GM23338 (cell line): ENCODE results near the gene AGAP1. TPM values are rescaled to one million over a fixed set of nuclear protein-coding genes. Genes with fewer than 3 reads are reported as not detected.
A peak's percentile ranks its signal among the peaks of the same experiment; 100 is the strongest.

Source experiments
- ATAC-seq: fragments of 200-7000 bp; cut with Tn5 transposase; 3 replicates; pipeline ENCODE4 v1.9.1; 2020
- DNase-seq: peaks from one replicate; pipeline ENCODE4 v3.0.0-alpha.2; 2015; ENCODE audit warnings: low spot score
- H2AFZ ChIP-seq: fragments of 200-600 bp; sonication (generic); 2 replicates; pipeline ENCODE4 v1.8.0; 2016; ENCODE audit warnings: antibody characterized with exemption, mild to moderate bottlenecking, moderate library complexity
- H3F3A ChIP-seq: fragments of 200-600 bp; sonication (generic); replicated peaks from 2 replicates; pipeline ENCODE4 v1.8.0; 2017; ENCODE audit warnings: antibody characterized with exemption, mixed run types, low read depth
- H3K27ac ChIP-seq: fragments of 200-600 bp; sonication (generic); 2 replicates; pipeline ENCODE4 v1.6.1; 2016; ENCODE audit warnings: low read depth
- H3K27me3 ChIP-seq: fragments of 200-600 bp; sonication (generic); 2 replicates; pipeline ENCODE4 v1.8.0; 2016; ENCODE audit warnings: mild to moderate bottlenecking, mixed run types, moderate library complexity; ENCODE audit not compliant: insufficient read depth
- H3K36me3 ChIP-seq: fragments of 200-600 bp; sonication (generic); 2 replicates; pipeline ENCODE4 v1.8.0; 2016; ENCODE audit warnings: mild to moderate bottlenecking; ENCODE audit not compliant: insufficient read depth
- H3K4me1 ChIP-seq: fragments of 200-600 bp; sonication (generic); 2 replicates; pipeline ENCODE4 v1.8.0; 2016; ENCODE audit warnings: mild to moderate bottlenecking, moderate library complexity; ENCODE audit not compliant: insufficient read depth
- H3K4me2 ChIP-seq: fragments of 200-600 bp; sonication (generic); 2 replicates; pipeline ENCODE4 v1.7.1; 2017; ENCODE audit warnings: mixed run types
- H3K4me3 ChIP-seq: fragments of 200-600 bp; sonication (generic); 2 replicates; pipeline ENCODE4 v1.6.1; 2016; ENCODE audit warnings: mixed run types
- H3K79me2 ChIP-seq: fragments of 200-600 bp; sonication (generic); replicated peaks from 2 replicates; pipeline ENCODE4 v1.8.0; 2017; ENCODE audit warnings: mild to moderate bottlenecking; ENCODE audit not compliant: insufficient read depth
- H3K9me2 ChIP-seq: fragments of 200-600 bp; sonication (generic); 2 replicates; pipeline ENCODE4 v1.8.0; 2017; ENCODE audit not compliant: insufficient read depth
- H4K20me1 ChIP-seq: fragments of 200-600 bp; sonication (generic); replicated peaks from 2 replicates; pipeline ENCODE4 v1.8.0; 2017; ENCODE audit warnings: mild to moderate bottlenecking; ENCODE audit not compliant: insufficient read depth
- H3K27ac Mint-ChIP-seq: 2 replicates; pipeline ENCODE4 v1.8.0; 2020; ENCODE audit warnings: inconsistent platforms, mild to moderate bottlenecking, moderate library complexity, mixed read lengths
- H3K27me3 Mint-ChIP-seq: 3 replicates; pipeline ENCODE4 v1.8.0; 2022; ENCODE audit warnings: low read depth, mild to moderate bottlenecking, moderate library complexity, mixed read lengths, inconsistent platforms; ENCODE audit not compliant: insufficient read depth, poor library complexity
- H3K36me3 Mint-ChIP-seq: 3 replicates; pipeline ENCODE4 v1.8.0; 2021; ENCODE audit warnings: low read depth, mild to moderate bottlenecking, inconsistent platforms, moderate library complexity, mixed read lengths
- H3K4me1 Mint-ChIP-seq: 3 replicates; pipeline ENCODE4 v1.8.0; 2020; ENCODE audit warnings: mild to moderate bottlenecking, inconsistent platforms, mixed read lengths
- H3K4me3 Mint-ChIP-seq: 3 replicates; pipeline ENCODE4 v1.8.0; 2021; ENCODE audit warnings: moderate library complexity, mild to moderate bottlenecking, inconsistent platforms, mixed read lengths
- H3K9me3 Mint-ChIP-seq: 3 replicates; pipeline ENCODE4 v1.8.0; 2020; ENCODE audit warnings: moderate library complexity, mild to moderate bottlenecking, inconsistent platforms, mixed read lengths
- CREB1 ChIP-seq: fragments of 250-450 bp; sonication (Bioruptor Pico); IDR thresholded peaks from 2 replicates; pipeline ENCODE4 v1.5.0; 2020; ENCODE audit warnings: low read depth, mild to moderate bottlenecking, moderate library complexity
- CTCF ChIP-seq, 2 experiments: fragments of 200-600 bp in 1 of 2; sonication (generic) in 1 of 2; conservative IDR thresholded peaks; 2 replicates each; pipeline versions ENCODE4 v1.5.1 to v1.6.1; 2016 to 2017; ENCODE audit warnings: antibody characterized with exemption in 2 of 2, low read depth in 2 of 2, mild to moderate bottlenecking in 2 of 2, moderate library complexity in 1 of 2
- EZH2 ChIP-seq: fragments of 200-600 bp; sonication (generic); IDR thresholded peaks from one replicate; pipeline ENCODE4 v1.8.0; 2017; ENCODE audit warnings: antibody characterized with exemption, mild to moderate bottlenecking, low read depth; ENCODE audit not compliant: unreplicated experiment
- EZH2phosphoT487 ChIP-seq: fragments of 200-600 bp; sonication (generic); IDR thresholded peaks from one replicate; pipeline ENCODE4 v1.8.1; 2018; ENCODE audit warnings: antibody characterized with exemption; ENCODE audit not compliant: unreplicated experiment
- STAT1 ChIP-seq: IDR thresholded peaks from one replicate; pipeline ENCODE4 v1.6.1; 2016; ENCODE audit warnings: antibody characterized with exemption; ENCODE audit not compliant: unreplicated experiment
- ZNF114 ChIP-seq: fragments of 250-450 bp; sonication (Bioruptor Pico); IDR thresholded peaks from 2 replicates; pipeline ENCODE4 v1.5.0; 2020; ENCODE audit warnings: mild to moderate bottlenecking, moderate library complexity
- polyA plus RNA-seq: library from polyadenylated mRNA; unstranded; fragments of >200 nt; fragmentation: Nextera tagmentation; extraction: Ambion mirVana; gene quantifications from 2 replicates; pipeline ENCODE4 v1.2.1, GENCODE V29; 2016
- total RNA-seq: library from RNA; depleted of rRNA; stranded (reverse); fragments of >200 nt; shearing (Covaris generic); gene quantifications from 2 replicates; pipeline ENCODE4 v1.2.3, GENCODE V29; 2014

Gene AGAP1
- total and polyA plus RNA-seq, 2 experiments from 2014 or later = 13.3 to 27.9 TPM

GRCh38 chr2:235921508-235922191, 427.8 kb downstream of the AGAP1 start:
- Histone ChIP-seq H3K36me3 (no peaks in the 10 kb centered on the region), H3F3A (no peaks in the 10 kb centered on the region), H4K20me1 (peaks cover 3% of the 10 kb centered on the region; the same call in 1 of the 2 replicates), H3K4me3 (no peak overlapping the region), H3K9me2 (no peaks in the 10 kb centered on the region), H3K27ac (no peak overlapping the region), H3K4me1 (peaks cover 3% of the 10 kb centered on the region; the same call in 1 of the 2 replicates), H3K79me2 (no peaks in the 10 kb centered on the region), H3K27me3 (no peaks in the 10 kb centered on the region), H2AFZ (no peak overlapping the region), H3K4me2 (no peak overlapping the region)
- Mint-ChIP-seq H3K4me1 (peaks cover 15% of the 10 kb centered on the region), H3K4me3 (no peak overlapping the region), H3K9me3 (no peaks in the 10 kb centered on the region; the same call in 2 of the 3 replicates), H3K36me3 (0 out of 3 replicates have a peak, but pooled peaks cover 3% of the 10 kb centered on the region), H3K27ac (no peak overlapping the region; the same call in 1 of the 2 replicates), H3K27me3 (peaks cover 2% of the 10 kb centered on the region)
- DNase-seq = no peak
- ATAC-seq = no peak
- TF ChIP-seq STAT1 (no peak), ZNF114 (no peak), CREB1 (CRISPR knock-in tag) (no peak), EZH2phosphoT487 (no peak), CTCF (conservative IDR thresholded peaks at IDR 0.05; ENCODE audit: low read depth in 2 of 2) (no peak)

GRCh38 chr2:235922839-235923238, 429.0 kb downstream of the AGAP1 start:
- Mint-ChIP-seq H3K27ac (no peak overlapping the region), H3K36me3 (peaks cover 3% of the 10 kb centered on the region; the same call in 1 of the 3 replicates), H3K4me1 (peaks cover 15% of the 10 kb centered on the region), H3K9me3 (no peaks in the 10 kb centered on the region), H3K27me3 (peaks cover 2% of the 10 kb centered on the region), H3K4me3 (no peak overlapping the region)
- no peaks in the 10 kb centered on the region for H3K27me3 ChIP-seq
- no peak overlapping the region for H3K27ac ChIP-seq
- H3K4me3 ChIP-seq = no peak overlapping the region
- peaks cover 3% of the 10 kb centered on the region; the same call in 1 of the 2 replicates for H4K20me1 ChIP-seq
- no peaks in the 10 kb centered on the region for H3K36me3 ChIP-seq
- peaks cover 3% of the 10 kb centered on the region; the same call in 1 of the 2 replicates for H3K4me1 ChIP-seq
- no peaks in the 10 kb centered on the region for H3K9me2 ChIP-seq
- no peaks in the 10 kb centered on the region for H3K79me2 ChIP-seq
- DNase-seq = no peak
- no peaks in the 10 kb centered on the region for H3F3A ChIP-seq
- no peak overlapping the region for H3K4me2 ChIP-seq
- H2AFZ ChIP-seq = no peak overlapping the region
- peak; percentile 77 for ATAC-seq
- TF ChIP-seq EZH2 (no peak), EZH2phosphoT487 (no peak)
